ENCODE results near the gene ORAI3. TPM values are rescaled to one million over a fixed set of nuclear protein-coding genes. Genes with fewer than 3 reads are reported as not detected.

The ORAI3 gene
- total RNA-seq (2022; extraction: Qiagen RNA extraction), result 9.4 to 14.4 TPM (median 11.0 TPM) in 5 replicates

GRCh38 chr16:30948667-30949649 is at the start of gene ORAI3:
Gene ORAI3, plus strand, starts transcription at chr16:30949068. Its CDS starts 222 bp downstream, at chr16:30949290.

GRCh38 chr16:30923554-30924075 is 25.3 kb upstream of the ORAI3 start, which contains the start of gene FBXL19:
Gene FBXL19, plus strand, starts transcription at chr16:30923572. Its CDS starts 2,183 bp downstream, at chr16:30925755.

GRCh38 chr16:30957456-30958174 is 8.7 kb downstream of the ORAI3 start, which contains the start of gene SETD1A:
Gene SETD1A, plus strand, starts transcription at chr16:30957754. Its CDS starts 978 bp downstream, at chr16:30958732.

GRCh38 chr16:30984669-30985400 is 36.0 kb downstream of the ORAI3 start, which contains the start of gene HSD3B7:
Gene HSD3B7, plus strand, starts transcription at chr16:30985207. Its CDS starts 452 bp downstream, at chr16:30985659.

Other genes starting within 250 kb of the ORAI3 start
- gene SRCAP, start 249.9 kb upstream of the ORAI3 start, total RNA-seq (2022; extraction: Qiagen RNA extraction), result 7.8 to 36.9 TPM (median 31.2 TPM) in 5 replicates
- 19.9 to 31.6 TPM (median 26.2 TPM) in 5 replicates for gene PHKG2, start 200.6 kb upstream of the ORAI3 start, total RNA-seq (2022; extraction: Qiagen RNA extraction)
- gene CFAP119, start 187.0 kb upstream of the ORAI3 start, total RNA-seq (2022; extraction: Qiagen RNA extraction), result 3.1 to 8.7 TPM (median 7.5 TPM) in 5 replicates
- 67.2 to 89.4 TPM (median 83.7 TPM) in 5 replicates for gene RNF40, start 186.7 kb upstream of the ORAI3 start, total RNA-seq (2022; extraction: Qiagen RNA extraction)
- gene ZNF629, start 161.9 kb upstream of the ORAI3 start, total RNA-seq (2022; extraction: Qiagen RNA extraction), result 17.1 to 20.8 TPM (median 19.3 TPM) in 5 replicates
- 28.2 to 42.9 TPM (median 40.1 TPM) in 5 replicates for gene BCL7C, start 55.0 kb upstream of the ORAI3 start, total RNA-seq (2022; extraction: Qiagen RNA extraction)
- 0.07 to 0.26 TPM (median 0.21 TPM) in 5 replicates for gene CTF1, start 52.5 kb upstream of the ORAI3 start, total RNA-seq (2022; extraction: Qiagen RNA extraction)
- 10.3 to 22.1 TPM (median 19.3 TPM) in 5 replicates for gene FBXL19, start 25.5 kb upstream of the ORAI3 start, total RNA-seq (2022; extraction: Qiagen RNA extraction)
- gene SETD1A, start 8.7 kb downstream of the ORAI3 start, total RNA-seq (2022; extraction: Qiagen RNA extraction), result 13.3 to 22.5 TPM (median 20.3 TPM) in 5 replicates
- 11.5 to 17.6 TPM (median 14.2 TPM) in 5 replicates for gene HSD3B7, start 36.1 kb downstream of the ORAI3 start, total RNA-seq (2022; extraction: Qiagen RNA extraction)
- gene STX1B, start 61.6 kb downstream of the ORAI3 start, total RNA-seq (2022; extraction: Qiagen RNA extraction), result 1.6 to 2.4 TPM (median 1.9 TPM) in 5 replicates
- gene STX4, start 84.5 kb downstream of the ORAI3 start, total RNA-seq (2022; extraction: Qiagen RNA extraction), result 55.0 to 65.3 TPM (median 57.5 TPM) in 5 replicates
- gene ZNF668, start 125.2 kb downstream of the ORAI3 start, total RNA-seq (2022; extraction: Qiagen RNA extraction), result 10.8 to 18.9 TPM (median 14.7 TPM) in 5 replicates
- 6.0 to 12.2 TPM (median 10.6 TPM) in 5 replicates for gene ZNF646, start 125.4 kb downstream of the ORAI3 start, total RNA-seq (2022; extraction: Qiagen RNA extraction)
- 0.64 to 2.0 TPM (median 1.1 TPM) in 5 replicates for gene PRSS53, start 139.9 kb downstream of the ORAI3 start, total RNA-seq (2022; extraction: Qiagen RNA extraction)
- gene VKORC1, start 145.7 kb downstream of the ORAI3 start, total RNA-seq (2022; extraction: Qiagen RNA extraction), result 101 to 130 TPM (median 125 TPM) in 5 replicates
- gene BCKDK, start 159.3 kb downstream of the ORAI3 start, total RNA-seq (2022; extraction: Qiagen RNA extraction), result 39.2 to 58.5 TPM (median 52.3 TPM) in 5 replicates
- 41.5 to 51.5 TPM (median 50.7 TPM) in 5 replicates for gene KAT8, start 168.6 kb downstream of the ORAI3 start, total RNA-seq (2022; extraction: Qiagen RNA extraction)
- 0.82 to 1.8 TPM (median 1.3 TPM) in 5 replicates for gene PRSS8, start 186.7 kb downstream of the ORAI3 start, total RNA-seq (2022; extraction: Qiagen RNA extraction)
- 0.62 to 1.4 TPM (median 0.99 TPM) in 5 replicates for gene PRSS36, start 201.0 kb downstream of the ORAI3 start, total RNA-seq (2022; extraction: Qiagen RNA extraction)
- gene FUS, start 231.1 kb downstream of the ORAI3 start, total RNA-seq (2022; extraction: Qiagen RNA extraction), result 541 to 618 TPM (median 565 TPM) in 5 replicates

All from A549 treated with dexamethasone at 1 μM for 4 hours (cell line).